ENCODE measurements around the gene CLIC6. TPM values are rescaled to one million over a fixed set of nuclear protein-coding genes. Genes with fewer than 3 reads are reported as not detected.

The CLIC6 gene
- total RNA-seq, 1 experiment from 2014 or later = 0.24 TPM

DNA sequence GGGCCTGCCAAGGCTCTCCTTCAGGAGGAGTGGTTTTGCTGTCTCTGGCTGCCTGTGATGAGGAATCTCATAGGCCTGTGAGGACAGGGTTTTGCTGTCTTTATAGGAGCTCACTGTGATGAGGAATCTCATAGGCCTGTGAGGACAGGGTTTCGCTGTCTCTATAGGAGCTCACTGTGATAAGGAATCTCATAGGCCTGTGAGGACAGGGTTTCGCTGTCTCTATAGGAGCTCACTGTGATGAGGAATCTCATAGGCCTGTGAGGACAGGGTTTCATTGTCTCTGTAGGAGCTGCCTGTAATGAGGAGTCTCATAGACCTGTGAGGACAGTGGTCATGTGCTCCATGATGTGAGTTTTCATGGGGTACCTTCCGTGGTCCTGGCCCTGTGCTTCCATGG, 29.0 kb downstream of the CLIC6 start:
- H3K27ac Mint-ChIP-seq (ENCODE audit: unreplicated experiment) = no peak overlapping the region
- peaks cover 4% of the 10 kb centered on the region for H3K27me3 Mint-ChIP-seq (ENCODE audit: unreplicated experiment)
- DNase-seq = no peak
- TF ChIP-seq, protein P1, sequence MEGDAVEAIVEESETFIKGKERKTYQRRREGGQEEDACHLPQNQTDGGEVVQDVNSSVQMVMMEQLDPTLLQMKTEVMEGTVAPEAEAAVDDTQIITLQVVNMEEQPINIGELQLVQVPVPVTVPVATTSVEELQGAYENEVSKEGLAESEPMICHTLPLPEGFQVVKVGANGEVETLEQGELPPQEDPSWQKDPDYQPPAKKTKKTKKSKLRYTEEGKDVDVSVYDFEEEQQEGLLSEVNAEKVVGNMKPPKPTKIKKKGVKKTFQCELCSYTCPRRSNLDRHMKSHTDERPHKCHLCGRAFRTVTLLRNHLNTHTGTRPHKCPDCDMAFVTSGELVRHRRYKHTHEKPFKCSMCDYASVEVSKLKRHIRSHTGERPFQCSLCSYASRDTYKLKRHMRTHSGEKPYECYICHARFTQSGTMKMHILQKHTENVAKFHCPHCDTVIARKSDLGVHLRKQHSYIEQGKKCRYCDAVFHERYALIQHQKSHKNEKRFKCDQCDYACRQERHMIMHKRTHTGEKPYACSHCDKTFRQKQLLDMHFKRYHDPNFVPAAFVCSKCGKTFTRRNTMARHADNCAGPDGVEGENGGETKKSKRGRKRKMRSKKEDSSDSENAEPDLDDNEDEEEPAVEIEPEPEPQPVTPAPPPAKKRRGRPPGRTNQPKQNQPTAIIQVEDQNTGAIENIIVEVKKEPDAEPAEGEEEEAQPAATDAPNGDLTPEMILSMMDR (IDR thresholded peaks at IDR 0.05; ENCODE audit: unreplicated experiment) = no peak
- CTCF ChIA-PET = no interaction called here
- no peaks in the 10 kb centered on the region for H3K36me3 Mint-ChIP-seq (ENCODE audit: insufficient read depth, unreplicated experiment)
- intact Hi-C loops (cut with micrococcal nuclease; ENCODE audit: unreplicated experiment) = loop anchor here (10.0 kb wide), 2 partner anchors 97 to 147 kb away; no protein-coding TSS in a partner anchor
- peaks cover 3% of the 10 kb centered on the region for H3K9me3 Mint-ChIP-seq (ENCODE audit: low read depth, unreplicated experiment)
- no peak overlapping the region for H3K4me3 Mint-ChIP-seq (ENCODE audit: low read depth, unreplicated experiment)
- no TSS peak for BruUV-seq (replicated peaks)
- H3K4me1 Mint-ChIP-seq (ENCODE audit: low read depth, unreplicated experiment) = peaks cover 7% of the 10 kb centered on the region

DNA sequence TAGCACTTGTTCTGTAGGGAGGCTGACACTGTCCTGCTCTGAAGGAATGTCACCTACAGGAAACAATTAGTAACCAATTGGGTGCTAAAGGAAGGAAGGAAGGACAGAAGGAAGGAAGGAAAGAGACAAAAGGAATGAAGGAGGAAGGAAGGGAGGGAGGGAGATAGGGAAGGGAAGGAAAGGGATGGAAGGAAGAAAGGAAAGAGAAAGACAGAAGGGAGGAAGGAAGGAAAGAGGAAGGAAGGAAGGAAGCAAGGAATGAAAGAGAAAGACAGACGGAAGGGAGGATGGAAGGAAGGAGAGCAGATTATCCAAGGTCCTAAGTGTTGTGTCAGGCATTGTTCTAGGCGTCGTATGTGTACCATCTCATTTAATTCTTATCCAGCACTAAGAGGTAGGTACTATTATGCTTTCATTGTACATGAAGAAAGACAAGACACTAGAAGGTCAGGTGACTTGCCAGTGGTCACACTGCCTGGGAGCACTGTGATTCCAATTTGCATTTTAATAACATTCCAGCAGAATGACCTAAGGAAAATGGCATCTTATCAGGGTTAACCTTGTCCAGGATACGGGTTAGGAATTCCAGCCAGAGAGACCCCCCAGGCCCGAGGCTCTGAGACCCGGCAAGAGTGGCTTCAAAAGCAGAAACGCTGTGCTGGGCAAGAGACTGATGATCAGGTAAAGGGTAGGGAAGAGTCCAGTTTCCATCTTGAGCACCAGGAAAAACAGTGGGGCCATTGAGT, 29.6 kb downstream of the CLIC6 start:
- CTCF ChIA-PET = interaction anchor here (0.7 kb wide), 1 partner anchor 331 kb away, joined by 3 read pairs; no protein-coding TSS in a partner anchor
- no TSS peak for BruUV-seq (replicated peaks)
- H3K9me3 Mint-ChIP-seq (ENCODE audit: low read depth, unreplicated experiment) = peaks cover 3% of the 10 kb centered on the region
- intact Hi-C loops (cut with micrococcal nuclease; ENCODE audit: unreplicated experiment) = loop anchor here (10.0 kb wide), 2 partner anchors 96 to 146 kb away; no protein-coding TSS in a partner anchor
- H3K4me3 Mint-ChIP-seq (ENCODE audit: low read depth, unreplicated experiment) = no peak overlapping the region
- no peak overlapping the region for H3K27ac Mint-ChIP-seq (ENCODE audit: unreplicated experiment)
- H3K4me1 Mint-ChIP-seq (ENCODE audit: low read depth, unreplicated experiment) = peaks cover 7% of the 10 kb centered on the region
- H3K36me3 Mint-ChIP-seq (ENCODE audit: insufficient read depth, unreplicated experiment) = no peaks in the 10 kb centered on the region
- DNase-seq = no peak
- TF ChIP-seq, protein P1 (IDR thresholded peaks at IDR 0.05; ENCODE audit: unreplicated experiment) = no peak
- peaks cover 10% of the 10 kb centered on the region for H3K27me3 Mint-ChIP-seq (ENCODE audit: unreplicated experiment)

DNA sequence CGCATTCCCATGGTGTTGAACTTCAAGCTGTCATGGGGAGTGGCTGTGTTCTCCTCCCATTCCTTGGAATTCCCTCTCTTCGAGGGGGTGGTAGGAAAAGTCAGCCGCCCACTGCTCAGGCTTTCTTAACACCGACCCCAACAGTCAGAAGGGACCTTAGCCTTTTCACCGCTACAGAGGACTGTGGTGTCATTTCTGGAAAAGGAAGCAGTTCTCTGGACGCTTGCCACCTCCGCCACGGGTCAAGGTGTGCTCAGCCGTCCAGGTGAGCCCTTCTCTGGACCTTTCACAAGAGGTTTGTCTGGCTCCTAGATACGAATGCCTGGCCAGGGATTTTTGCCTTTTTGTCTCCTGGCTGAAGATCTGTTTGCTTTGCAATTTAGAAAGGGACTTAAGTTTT, 31.8 kb downstream of the CLIC6 start:
- Mint-ChIP-seq H3K4me3 (ENCODE audit: low read depth, unreplicated experiment) (no peak overlapping the region), H3K36me3 (ENCODE audit: insufficient read depth, unreplicated experiment) (no peaks in the 10 kb centered on the region), H3K27ac (ENCODE audit: unreplicated experiment) (no peak overlapping the region), H3K4me1 (ENCODE audit: low read depth, unreplicated experiment) (peaks cover 7% of the 10 kb centered on the region), H3K9me3 (ENCODE audit: low read depth, unreplicated experiment) (no peaks in the 10 kb centered on the region), H3K27me3 (ENCODE audit: unreplicated experiment) (peaks cover 13% of the 10 kb centered on the region)
- TF ChIP-seq, protein P1 (IDR thresholded peaks at IDR 0.05; ENCODE audit: unreplicated experiment) = no peak
- CTCF ChIA-PET = no interaction called here
- intact Hi-C loops (cut with micrococcal nuclease; ENCODE audit: unreplicated experiment) = no loop called here
- no peak for DNase-seq
- no TSS peak for BruUV-seq (replicated peaks)

DNA sequence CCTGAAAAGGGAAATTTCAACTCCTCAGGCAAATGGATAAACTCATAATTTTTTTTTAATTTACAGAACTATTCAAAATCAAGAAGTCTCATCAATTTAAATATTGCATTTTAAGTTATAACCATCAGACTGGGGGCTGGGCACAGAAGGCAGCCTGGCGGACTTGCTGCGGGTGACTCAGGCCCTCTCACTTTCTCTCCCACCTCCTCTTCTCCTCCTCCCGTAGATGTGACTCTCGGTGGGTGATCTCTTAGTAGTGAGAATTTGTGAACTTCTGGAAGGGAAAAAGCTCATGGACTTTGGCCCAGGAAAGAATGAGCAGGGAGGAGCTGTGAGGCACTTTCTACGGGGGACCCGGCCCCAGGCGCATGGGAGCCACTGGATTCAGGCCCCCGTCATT, 32.9 kb downstream of the CLIC6 start:
- BruUV-seq (replicated peaks) = no TSS peak
- Mint-ChIP-seq H3K9me3 (ENCODE audit: low read depth, unreplicated experiment) (no peaks in the 10 kb centered on the region), H3K36me3 (ENCODE audit: insufficient read depth, unreplicated experiment) (no peaks in the 10 kb centered on the region), H3K4me3 (ENCODE audit: low read depth, unreplicated experiment) (no peak overlapping the region), H3K27ac (ENCODE audit: unreplicated experiment) (no peak overlapping the region), H3K27me3 (ENCODE audit: unreplicated experiment) (peaks cover 13% of the 10 kb centered on the region), H3K4me1 (ENCODE audit: low read depth, unreplicated experiment) (peaks cover 7% of the 10 kb centered on the region)
- CTCF ChIA-PET = no interaction called here
- intact Hi-C loops (cut with micrococcal nuclease; ENCODE audit: unreplicated experiment) = no loop called here
- TF ChIP-seq, protein P1 (IDR thresholded peaks at IDR 0.05; ENCODE audit: unreplicated experiment) = no peak
- DNase-seq = no peak

Measured in Calu3 (cell line).